Activated gamma-delta T cell treated with anti-CD3 and anti-CD28 coated beads, Interleukin-2, amount 50 U/mL, for 16 hours (primary cell): Measurements from ENCODE around the gene KCNK6.
"Not testable (repeated sequence)": the region's sequence is repeated elsewhere in the genome, so short reads cannot be mapped to it uniquely, and the experiment has no call there.

Experiments
- DNase-seq: peaks from one replicate; pipeline ENCODE4 v3.0.0-alpha.2; 2020; ENCODE audit warnings: low read depth

KCNK6 gene

GRCh38 chr19:38362076-38362945, 42.7 kb downstream of the KCNK6 start:
- DNase-seq: peak; percentile 41

DNA sequence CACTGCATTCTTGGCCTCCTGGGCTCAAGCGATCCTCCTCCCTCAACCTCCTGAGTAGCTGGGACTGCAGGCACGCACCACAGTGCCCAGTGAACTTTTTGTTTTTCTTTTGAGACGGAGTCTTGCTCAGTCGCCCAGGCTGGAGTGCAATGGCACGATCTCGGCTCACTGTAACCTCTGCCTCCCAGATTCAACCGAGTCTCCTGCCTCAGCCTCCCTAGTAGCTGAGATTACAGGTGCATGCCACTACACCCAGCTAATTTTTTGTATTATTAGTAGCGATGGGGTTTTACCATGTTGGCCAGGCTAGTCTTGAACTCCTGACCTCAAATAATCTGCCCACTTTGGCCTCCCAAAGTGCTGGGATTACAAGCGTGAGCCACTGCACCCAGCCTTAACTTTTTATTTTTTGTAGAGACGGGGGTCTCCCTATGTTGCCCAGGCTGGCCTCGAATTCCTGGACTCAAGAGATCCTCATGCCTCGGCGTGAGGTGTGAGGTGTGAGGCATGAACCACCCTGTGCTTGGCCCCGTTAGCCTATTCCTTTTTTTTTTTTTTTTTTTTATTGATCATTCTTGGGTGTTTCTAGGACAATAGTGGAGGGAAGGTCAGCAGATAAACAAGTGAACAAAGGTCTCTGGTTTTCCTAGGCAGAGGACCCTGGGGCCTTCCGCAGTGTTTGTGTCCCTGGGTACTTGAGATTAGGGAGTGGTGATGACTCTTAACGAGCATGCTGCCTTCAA, 43.5 kb downstream of the KCNK6 start:
- not testable (repeated sequence) for DNase-seq

- DNase-seq: no peak
These were observed 47.4 kb downstream of the KCNK6 start for GRCh38 chr19:38367041-38367440.

GRCh38 chr19:38369584-38369983, 49.9 kb downstream of the KCNK6 start:
- DNase-seq: no peak

GRCh38 chr19:38370299-38370698, 50.7 kb downstream of the KCNK6 start:
- no peak for DNase-seq

DNA sequence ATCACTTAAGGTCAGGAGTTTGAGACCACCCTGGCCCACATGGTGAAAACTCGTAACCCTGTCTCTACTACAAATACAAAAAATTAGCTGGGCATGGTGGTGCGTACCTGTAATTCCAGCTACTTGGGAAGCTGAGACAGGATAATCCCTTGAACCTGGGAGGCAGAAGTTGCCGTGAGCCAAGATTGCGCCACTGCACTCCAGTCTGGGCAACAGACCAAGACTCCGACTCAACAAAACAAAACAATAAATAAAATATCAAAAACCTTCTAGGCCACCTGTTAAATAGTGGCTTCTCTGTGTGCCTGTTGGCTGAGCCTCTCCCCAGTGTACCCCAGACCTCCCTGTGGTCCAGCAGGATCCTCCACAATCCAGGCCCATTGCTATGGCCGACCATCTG, 51.4 kb downstream of the KCNK6 start:
- DNase-seq: no peak

DNA sequence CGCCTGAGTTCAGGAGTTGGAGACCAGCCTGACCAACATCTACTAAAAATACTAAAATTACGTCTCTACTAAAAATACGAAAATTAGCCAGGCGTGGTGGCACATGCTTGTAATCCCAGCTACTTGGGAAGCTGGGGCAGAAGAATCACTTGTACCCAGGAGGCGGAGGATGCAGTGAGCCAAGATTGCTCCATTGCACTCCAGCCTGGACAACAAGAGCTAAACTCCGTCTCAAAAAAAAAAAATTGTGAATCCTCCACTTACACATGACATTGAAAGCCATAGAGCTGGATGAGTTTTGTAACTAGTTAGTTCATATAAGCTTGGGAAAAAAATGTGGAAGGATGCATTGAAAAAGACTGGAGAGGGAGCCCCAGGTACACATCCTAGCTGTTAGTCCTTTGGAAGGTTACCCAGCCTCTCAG, 54.3 kb downstream of the KCNK6 start:
- no peak for DNase-seq

GRCh38 chr19:38374332-38375097, 54.9 kb downstream of the KCNK6 start, which contains the start of gene PSMD8:
Gene PSMD8, plus strand, starts transcription at chr19:38374571. Its CDS starts 31 bp downstream, at chr19:38374602.
- peak; percentile 94 for DNase-seq

- no peak for DNase-seq
These were observed 55.5 kb downstream of the KCNK6 start for GRCh38 chr19:38375098-38375493.

DNA sequence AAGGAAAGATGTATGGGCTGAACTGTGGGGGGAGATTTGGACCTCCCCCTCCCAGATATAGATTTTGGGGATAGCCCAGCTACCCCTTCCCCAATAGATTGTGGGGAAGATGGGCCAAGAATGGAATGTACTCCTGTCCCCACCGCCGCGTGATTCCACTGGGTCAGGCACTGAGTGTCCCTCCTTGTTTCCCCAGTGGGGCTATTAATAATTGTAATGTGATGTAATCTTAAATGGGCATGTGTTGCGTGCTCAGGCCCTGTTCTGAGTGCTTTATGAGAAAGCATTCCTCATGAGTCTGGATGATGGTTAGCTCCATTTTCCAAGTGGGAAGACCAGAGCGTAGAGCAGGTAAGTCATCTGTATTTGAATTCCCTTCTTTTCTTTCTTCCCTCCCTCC, 56.1 kb downstream of the KCNK6 start:
- no peak for DNase-seq

- no peak for DNase-seq
These were observed 56.9 kb downstream of the KCNK6 start for GRCh38 chr19:38376576-38376975.

DNA sequence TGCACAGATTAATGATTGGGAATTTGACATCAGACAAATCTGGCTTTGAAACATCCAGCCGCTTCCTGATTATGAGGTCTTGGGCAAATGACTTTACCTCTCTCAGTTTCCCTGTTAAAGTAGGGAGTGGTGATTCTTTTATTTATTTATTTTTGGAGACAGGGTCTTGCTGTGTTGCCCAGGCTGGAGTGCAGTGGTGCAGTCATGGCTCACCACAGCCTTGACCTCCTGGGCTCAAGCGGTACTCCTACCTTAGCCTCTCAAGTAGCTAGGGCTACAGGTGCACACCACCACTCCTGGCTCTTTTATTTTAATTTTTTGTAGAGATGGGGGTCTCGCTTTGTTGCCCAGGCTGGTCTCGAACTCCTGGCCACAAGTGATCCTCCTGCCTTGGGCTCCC, 57.4 kb downstream of the KCNK6 start:
- DNase-seq: no peak

DNA sequence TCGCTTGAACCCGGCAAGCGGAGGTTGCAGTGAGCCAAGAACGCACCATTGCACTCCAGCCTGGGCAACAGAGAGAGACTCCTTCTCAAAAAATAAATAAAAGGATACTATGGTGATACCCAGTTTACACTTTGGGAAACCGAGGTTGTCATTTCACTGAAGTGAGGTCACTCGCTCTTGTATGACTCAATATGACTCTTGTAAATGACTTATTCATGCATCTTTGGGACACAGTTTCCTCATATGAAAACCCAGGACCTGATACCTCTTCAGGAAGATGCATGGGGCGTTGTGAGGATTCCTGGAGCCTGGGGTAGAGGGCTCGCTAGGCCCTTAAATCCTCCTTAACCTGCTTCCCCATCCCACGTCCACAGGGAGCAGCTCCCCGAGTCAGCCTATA, 59.2 kb downstream of the KCNK6 start:
- no peak for DNase-seq

GRCh38 chr19:38381138-38381537, 61.5 kb downstream of the KCNK6 start:
- no peak for DNase-seq
